ENCODE data around the gene BTG2.

DNA sequence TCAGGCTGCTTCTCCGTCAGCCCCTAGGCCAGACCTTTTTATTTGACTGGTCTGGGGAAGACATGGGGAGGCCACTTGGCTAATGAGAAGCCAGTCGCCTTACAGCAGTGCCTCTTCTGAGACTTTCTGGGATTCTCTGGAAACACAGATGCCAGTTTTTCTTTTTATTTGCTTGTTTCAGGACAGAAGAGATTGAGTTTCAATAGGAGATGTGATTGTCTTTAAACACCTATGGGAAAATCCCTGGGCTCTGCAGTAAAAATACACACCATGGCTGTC lies 15.4 kb upstream of the BTG2 start:
- TF ChIP-seq CTCF (IDR thresholded peaks at IDR 0.05 in 2 of 3, conservative IDR thresholded peaks at IDR 0.05 in 1 of 3; ENCODE audit: borderline replicate concordance in 1 of 3, insufficient read depth in 1 of 3, low read depth in 2 of 3, low read length in 2 of 3) = no peak
- TF ChIP-seq POLR2AphosphoS5 (IDR thresholded peaks at IDR 0.05; ENCODE audit: low read depth, low read length) = no peak
- TF ChIP-seq FOSL1 (IDR thresholded peaks at IDR 0.05; ENCODE audit: low read depth) = no peak
- no peak for TF ChIP-seq POLR2A (IDR thresholded peaks at IDR 0.05; ENCODE audit: borderline replicate concordance, extremely low read depth, insufficient read depth, insufficient read length)
- no peak for TF ChIP-seq EGR1 (IDR thresholded peaks at IDR 0.05; ENCODE audit: low read depth)
- TF ChIP-seq CEBPB (IDR thresholded peaks at IDR 0.05; ENCODE audit: low read depth) = no peak
- no peak for TF ChIP-seq RAD21 (IDR thresholded peaks at IDR 0.05; ENCODE audit: low read depth)
